H9 (cell line): ENCODE data around the gene FLRT2. TPM values are rescaled to one million over a fixed set of nuclear protein-coding genes. Genes with fewer than 3 reads are reported as not detected.

Experiments used
- DNase-seq: peaks from one replicate; pipeline ENCODE4 v3.0.0-alpha.2; 2017
- H2AFZ ChIP-seq: one replicate; pipeline ENCODE4 v1.6.1; 2013; ENCODE audit warnings: mild to moderate bottlenecking, low read length, control low read depth, moderate library complexity
- H2AK5ac ChIP-seq: 2 replicates; pipeline ENCODE4 v1.6.1; 2013; ENCODE audit warnings: low read length, control low read depth, mixed read lengths; ENCODE audit not compliant: insufficient read length
- H2BK120ac ChIP-seq: one replicate; pipeline ENCODE4 v1.6.1; 2013; ENCODE audit warnings: low read depth, mild to moderate bottlenecking, low read length, control low read depth, inconsistent platforms; ENCODE audit not compliant: poor library complexity, severe bottlenecking
- H2BK12ac ChIP-seq: 2 replicates; pipeline ENCODE4 v1.6.1; 2013; ENCODE audit warnings: low read length, control low read depth, mixed read lengths, low read depth; ENCODE audit not compliant: insufficient read length
- H2BK15ac ChIP-seq: 2 replicates; pipeline ENCODE4 v1.6.1; 2013; ENCODE audit warnings: low read depth, low read length, control low read depth
- H2BK20ac ChIP-seq: one replicate; pipeline ENCODE4 v1.6.1; 2013; ENCODE audit warnings: low read depth, mild to moderate bottlenecking, low read length, control low read depth, inconsistent platforms; ENCODE audit not compliant: poor library complexity, severe bottlenecking
- H2BK5ac ChIP-seq: 2 replicates; pipeline ENCODE4 v1.6.1; 2013; ENCODE audit warnings: low read length, control low read depth, mixed read lengths; ENCODE audit not compliant: insufficient read length
- H3K14ac ChIP-seq: 2 replicates; pipeline ENCODE4 v1.6.1; 2013; ENCODE audit warnings: low read length, control low read depth; ENCODE audit not compliant: insufficient read depth
- H3K18ac ChIP-seq: 2 replicates; pipeline ENCODE4 v1.6.1; 2013; ENCODE audit warnings: low read depth, mild to moderate bottlenecking, mixed read lengths, low read length, control low read depth; ENCODE audit not compliant: insufficient read length
- H3K23ac ChIP-seq: 2 replicates; pipeline ENCODE4 v1.6.1; 2013; ENCODE audit warnings: low read length, control low read depth, mixed read lengths, low read depth; ENCODE audit not compliant: insufficient read length
- H3K23me2 ChIP-seq: 2 replicates; pipeline ENCODE4 v1.6.1; 2013; ENCODE audit warnings: low read depth, mild to moderate bottlenecking, mixed read lengths, low read length, control low read depth; ENCODE audit not compliant: insufficient read length, poor library complexity, severe bottlenecking
- H3K27ac ChIP-seq: 2 replicates; pipeline ENCODE4 v1.5.1; 2013; ENCODE audit warnings: low read length, control low read depth, mixed read lengths, low read depth; ENCODE audit not compliant: insufficient read length
- H3K27me3 ChIP-seq: 2 replicates; pipeline ENCODE4 v1.6.1; 2013; ENCODE audit warnings: low read length, control low read depth, inconsistent platforms; ENCODE audit not compliant: insufficient read depth
- H3K4ac ChIP-seq: 2 replicates; pipeline ENCODE4 v1.6.1; 2013; ENCODE audit warnings: low read depth, mild to moderate bottlenecking, control low read depth, inconsistent platforms, low read length, moderate library complexity
- H3K4me1 ChIP-seq: 2 replicates; pipeline ENCODE4 v1.6.1; 2013; ENCODE audit warnings: low read length, control low read depth, inconsistent platforms; ENCODE audit not compliant: insufficient read depth
- H3K4me2 ChIP-seq: 2 replicates; pipeline ENCODE4 v1.6.1; 2013; ENCODE audit warnings: low read length, control low read depth, mixed read lengths; ENCODE audit not compliant: insufficient read length, insufficient read depth
- H3K56ac ChIP-seq: 2 replicates; pipeline ENCODE4 v1.6.1; 2013; ENCODE audit warnings: low read depth, mild to moderate bottlenecking, mixed read lengths, low read length, control low read depth; ENCODE audit not compliant: insufficient read length
- H3K79me1 ChIP-seq: 2 replicates; pipeline ENCODE4 v1.6.1; 2013; ENCODE audit warnings: low read depth, mild to moderate bottlenecking, moderate library complexity, low read length, control low read depth, inconsistent platforms; ENCODE audit not compliant: insufficient read depth, poor library complexity, severe bottlenecking
- H3K79me2 ChIP-seq: 2 replicates; pipeline ENCODE4 v1.6.1; 2013; ENCODE audit warnings: low read length, control low read depth, inconsistent platforms; ENCODE audit not compliant: insufficient read depth
- H3K9ac ChIP-seq: 2 replicates; pipeline ENCODE4 v1.6.1; 2013; ENCODE audit warnings: low read length, control low read depth, mixed read lengths; ENCODE audit not compliant: insufficient read length; ENCODE audit errors: extremely low read depth
- H3K9me3 ChIP-seq: one replicate; pipeline ENCODE4 v1.6.1; 2013; ENCODE audit warnings: low read depth, low read length, inconsistent platforms; ENCODE audit not compliant: control insufficient read depth
- H3T11ph ChIP-seq: one replicate; pipeline ENCODE4 v1.6.1; 2013; ENCODE audit warnings: mild to moderate bottlenecking, low read length, control low read depth, inconsistent platforms
- H4K20me1 ChIP-seq: one replicate; pipeline ENCODE4 v1.6.1; 2013; ENCODE audit not compliant: control insufficient read depth, insufficient read length, insufficient read depth
- H4K5ac ChIP-seq: 2 replicates; pipeline ENCODE4 v1.6.1; 2013; ENCODE audit warnings: low read depth, mild to moderate bottlenecking, mixed read lengths, low read length, control low read depth; ENCODE audit not compliant: insufficient read length
- H4K8ac ChIP-seq: replicated peaks from 2 replicates; pipeline ENCODE4 v1.6.1; 2013; ENCODE audit warnings: low read length, control low read depth, mixed read lengths, low read depth; ENCODE audit not compliant: insufficient read length
- H4K91ac ChIP-seq: 2 replicates; pipeline ENCODE4 v1.6.1; 2013; ENCODE audit warnings: low read depth, mild to moderate bottlenecking, moderate library complexity, mixed read lengths, low read length, control low read depth; ENCODE audit not compliant: insufficient read length
- H3K27ac Mint-ChIP-seq, 3 experiments: 2 replicates in 2 of 3; 3 replicates in 1 of 3; pipeline ENCODE4 v1.8.0; 2020 to 2021; ENCODE audit warnings: mixed read lengths in 3 of 3, mild to moderate bottlenecking in 1 of 3, moderate library complexity in 1 of 3
- H3K27me3 Mint-ChIP-seq: 2 replicates; pipeline ENCODE4 v1.8.0; 2021; ENCODE audit warnings: low read depth, mild to moderate bottlenecking, moderate library complexity, mixed read lengths
- H3K36me3 Mint-ChIP-seq, 3 experiments: 2 replicates in 2 of 3; 3 replicates in 1 of 3; pipeline ENCODE4 v1.8.0; 2020 to 2021; ENCODE audit warnings: low read depth in 3 of 3, mixed read lengths in 3 of 3; ENCODE audit not compliant: insufficient read depth in 1 of 3
- H3K4me1 Mint-ChIP-seq, 2 experiments: 2 replicates each; pipeline ENCODE4 v1.8.0; 2020; ENCODE audit warnings: mixed read lengths in 2 of 2
- H3K4me3 Mint-ChIP-seq, 2 experiments: 2 replicates in 1 of 2; 3 replicates in 1 of 2; pipeline ENCODE4 v1.8.0; 2020 to 2021; ENCODE audit warnings: mild to moderate bottlenecking in 2 of 2, mixed read lengths in 2 of 2, moderate library complexity in 1 of 2
- H3K9me3 Mint-ChIP-seq, 2 experiments: 2 replicates in 1 of 2; 3 replicates in 1 of 2; pipeline ENCODE4 v1.8.0; 2020; ENCODE audit warnings: mild to moderate bottlenecking in 2 of 2, mixed read lengths in 2 of 2, moderate library complexity in 1 of 2
- CTCF ChIP-seq: fragments of 200-600 bp; sonication (generic); conservative IDR thresholded peaks from 3 replicates; pipeline ENCODE4 v1.8.0; 2021; ENCODE audit warnings: antibody characterized with exemption, mild to moderate bottlenecking
- WGBS: extraction: QIAGEN DNeasy Blood & Tissue Kit; methylation state at CpG from one replicate; pipeline ENCODE4 v1.1.7; 2013; ENCODE audit warnings: missing lambda C conversion rate, low lambda C conversion rate, mixed read lengths; ENCODE audit not compliant: insufficient read length; ENCODE audit errors: extremely low coverage; 5-methylcytosine and 5-hydroxymethylcytosine counted together
- total RNA-seq: library from RNA; stranded (reverse); gene quantifications from 2 replicates; pipeline ENCODE4 v1.2.1, GENCODE V29; 2021

Gene FLRT2
- total RNA-seq, 1 experiment from 2014 or later, result 3.3 TPM

GRCh38 chr14:85604714-85605113 lies 74.8 kb downstream of the FLRT2 start:
- Histone ChIP-seq H3K23me2 (no peaks in the 10 kb centered on the region), H2BK20ac (no peak overlapping the region), H2AFZ (no peak overlapping the region), H3K18ac (no peak overlapping the region), H3K9me3 (no peaks in the 10 kb centered on the region), H2BK5ac (no peak overlapping the region), H3K56ac (no peak overlapping the region), H4K8ac (no peak overlapping the region), H4K5ac (no peak overlapping the region), H3K27me3 (no peaks in the 10 kb centered on the region), H3K27ac (no peak overlapping the region), H2BK12ac (no peak overlapping the region), H3T11ph (no peak overlapping the region), H3K9ac (no peak overlapping the region), H3K79me2 (no peaks in the 10 kb centered on the region), H3K4me1 (peaks cover 2% of the 10 kb centered on the region; the same call in 1 of the 2 replicates), H4K91ac (no peak overlapping the region), H2BK120ac (no peak overlapping the region), H2AK5ac (no peak overlapping the region), H4K20me1 (no peaks in the 10 kb centered on the region), H3K14ac (no peak overlapping the region), H3K79me1 (no peaks in the 10 kb centered on the region), H3K4ac (no peak overlapping the region), H3K4me2 (no peak overlapping the region), H2BK15ac (no peak overlapping the region), H3K23ac (no peak overlapping the region)
- TF ChIP-seq CTCF, result no peak
- Mint-ChIP-seq H3K4me1 (peaks cover 0 to 5% of the 10 kb centered on the region in 2 experiments; a peak in 2 of 4 replicates), H3K4me3 (no peak overlapping the region), H3K27ac (no peak overlapping the region), H3K27me3 (0 out of 2 replicates have a peak, but pooled peaks cover 2% of the 10 kb centered on the region), H3K36me3 (no peaks in the 10 kb centered on the region), H3K9me3 (no peaks in the 10 kb centered on the region)
- no CpG with 5 or more reads among the region's 2 CpGs for WGBS
- no peak for DNase-seq
